C4-2B (cell line): ENCODE results near the gene CNP.

ENCODE experiments used
- CTCF ChIP-seq: fragments of 450-650 bp; conservative IDR thresholded peaks from 2 replicates; pipeline ENCODE4 v1.5.1; 2017; ENCODE audit warnings: mild to moderate bottlenecking
- ZFX ChIP-seq: fragments of 450-650 bp; IDR thresholded peaks from 2 replicates; pipeline ENCODE4 v1.6.1; 2017

- TF ChIP-seq CTCF (no peak), ZFX (no peak)
Observed at GRCh38 chr17:42016411-42016831, 49.8 kb downstream of the CNP start.
